T follicular helper cell (primary cell): ENCODE data around the gene GPRIN3.

Source experiments
- DNase-seq: peaks from one replicate; pipeline ENCODE4 v3.0.0-alpha.2; 2020; ENCODE audit warnings: low read depth

GPRIN3 gene

DNA sequence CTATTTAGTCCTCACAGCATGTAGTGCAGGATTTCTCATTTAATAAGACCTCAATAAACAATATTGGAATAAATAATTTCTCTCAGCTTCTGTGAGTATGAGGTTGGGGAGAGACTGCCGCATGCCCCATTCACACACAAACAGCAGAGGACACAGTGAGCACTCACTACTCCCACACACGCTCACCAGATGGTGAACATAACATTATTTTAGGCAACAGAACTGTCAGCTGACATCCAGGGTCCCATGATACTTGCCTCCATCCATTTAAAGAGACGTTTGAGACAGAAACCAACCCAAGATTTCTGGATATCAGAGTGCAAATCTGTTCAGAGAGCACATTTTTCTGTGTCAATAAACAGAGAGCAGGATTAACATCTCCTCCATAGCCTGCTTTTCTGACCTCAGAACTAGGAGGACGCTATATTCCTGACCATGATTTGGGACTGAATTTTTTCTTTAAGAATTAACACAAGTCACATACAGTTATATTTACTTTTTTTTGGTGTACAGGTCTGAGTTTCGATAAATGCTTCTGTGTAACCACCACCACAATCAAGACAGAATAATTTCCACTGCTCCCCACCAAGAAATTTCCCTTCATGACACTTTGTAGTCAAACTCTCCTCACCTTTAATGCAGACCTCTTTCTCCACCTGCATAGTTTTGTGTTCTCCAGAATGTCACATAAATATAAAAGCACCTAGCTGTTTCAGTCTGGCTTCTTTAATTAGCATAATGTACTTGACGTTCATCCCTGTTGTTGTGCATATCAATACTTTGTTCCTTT is 16.7 kb downstream of the GPRIN3 start:
- no peak for DNase-seq

- DNase-seq, result no peak
Observed at GRCh38 chr4:89289312-89289711, 18.3 kb downstream of the GPRIN3 start.

DNA sequence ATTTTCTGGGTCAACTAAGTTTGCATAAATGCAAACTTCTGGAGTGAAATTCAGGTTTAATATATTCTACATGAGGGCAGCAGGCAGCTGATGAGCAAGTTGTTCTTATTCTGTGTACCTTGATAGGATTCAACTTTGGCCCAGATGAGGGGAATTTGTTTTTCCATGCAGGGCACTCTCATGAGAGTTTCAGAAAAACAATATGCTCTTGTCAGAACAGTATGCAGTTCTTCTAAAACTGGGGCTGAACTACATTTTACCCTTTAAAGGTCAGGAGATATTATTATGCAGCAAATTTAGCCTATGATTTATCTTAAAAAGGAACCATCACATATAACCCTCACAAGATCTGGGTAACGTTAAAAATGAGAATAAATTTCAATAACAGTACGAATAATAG is 19.2 kb downstream of the GPRIN3 start:
- DNase-seq, result no peak

- DNase-seq, result no peak
Observed at GRCh38 chr4:89287945-89288344, 19.7 kb downstream of the GPRIN3 start.

DNA sequence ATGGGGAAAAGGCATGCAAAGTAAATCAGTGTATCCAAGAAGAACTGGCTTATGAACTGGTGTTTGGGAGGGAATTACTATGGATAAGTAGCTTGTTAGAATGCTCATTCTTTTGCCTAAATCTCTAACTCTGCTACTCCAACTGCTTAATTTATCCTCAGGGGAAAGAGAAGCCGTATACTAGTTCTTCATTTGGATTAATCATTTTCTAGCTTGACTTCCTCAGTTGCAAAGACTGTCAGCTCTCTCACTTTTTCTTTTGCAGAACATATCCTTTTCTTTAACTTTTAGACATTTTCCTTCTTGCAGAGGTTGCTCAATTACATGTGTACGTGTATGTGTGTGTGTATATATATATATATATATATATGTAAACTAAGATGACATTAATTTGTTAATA is 21.9 kb downstream of the GPRIN3 start:
- DNase-seq, result no peak

DNA sequence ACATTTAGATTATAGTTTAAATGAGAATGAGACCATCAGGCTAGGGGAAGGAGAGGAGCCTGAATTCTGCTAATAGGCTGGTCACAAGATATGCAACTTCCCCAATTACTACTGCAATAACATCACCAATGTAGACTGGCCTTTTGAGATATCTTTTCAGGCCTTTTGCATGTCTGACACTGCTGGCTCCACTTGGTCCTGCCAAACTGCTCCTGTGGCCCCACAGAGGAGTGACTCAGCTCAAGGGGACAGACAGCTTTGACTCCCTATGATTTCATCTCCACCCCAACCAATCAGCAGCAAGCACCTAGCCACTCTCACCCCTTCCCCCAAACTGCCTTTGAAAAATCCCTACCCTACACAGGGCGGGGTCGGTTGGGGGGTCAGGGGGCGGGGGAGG is 22.8 kb downstream of the GPRIN3 start:
- DNase-seq, result no peak

- DNase-seq, result no peak
Observed at GRCh38 chr4:89284020-89284424, 23.6 kb downstream of the GPRIN3 start.

DNA sequence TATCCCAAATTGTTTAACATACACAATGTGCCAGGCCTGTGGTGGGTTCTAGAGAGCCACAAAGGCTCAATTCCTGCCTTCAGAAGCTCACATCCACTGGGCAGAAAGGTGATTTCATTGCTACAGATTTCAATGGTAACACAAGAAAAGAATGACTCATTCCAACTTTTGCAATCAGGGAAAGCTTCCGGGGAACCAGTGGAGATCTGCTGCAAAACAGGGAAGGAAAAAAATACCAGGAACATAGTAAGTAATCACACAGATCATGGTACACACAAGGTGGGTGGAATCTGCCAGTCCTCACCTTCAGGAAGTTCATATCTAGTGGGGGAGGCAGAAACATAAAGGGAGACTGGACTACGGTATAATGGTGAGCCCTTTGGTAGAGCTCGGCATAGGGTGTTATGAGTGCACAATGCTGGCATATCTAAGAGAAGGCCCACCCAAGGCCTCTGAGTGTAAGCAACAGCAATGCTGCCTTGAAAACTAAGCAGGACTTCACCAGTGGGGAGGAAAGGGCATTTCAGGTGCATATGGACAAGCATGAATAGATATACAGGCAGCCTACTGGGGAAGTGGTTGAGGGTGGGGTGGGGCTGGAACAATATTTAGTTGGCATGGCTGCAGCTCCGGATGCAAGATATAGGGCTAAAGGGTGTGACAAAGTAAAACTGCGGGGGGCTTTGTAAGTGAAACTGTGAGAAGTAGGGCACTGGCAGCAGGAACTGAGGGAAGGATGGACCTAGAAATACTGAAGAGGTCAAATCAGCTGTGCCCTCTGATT is 24.2 kb downstream of the GPRIN3 start:
- DNase-seq, result peak; percentile 32

DNA sequence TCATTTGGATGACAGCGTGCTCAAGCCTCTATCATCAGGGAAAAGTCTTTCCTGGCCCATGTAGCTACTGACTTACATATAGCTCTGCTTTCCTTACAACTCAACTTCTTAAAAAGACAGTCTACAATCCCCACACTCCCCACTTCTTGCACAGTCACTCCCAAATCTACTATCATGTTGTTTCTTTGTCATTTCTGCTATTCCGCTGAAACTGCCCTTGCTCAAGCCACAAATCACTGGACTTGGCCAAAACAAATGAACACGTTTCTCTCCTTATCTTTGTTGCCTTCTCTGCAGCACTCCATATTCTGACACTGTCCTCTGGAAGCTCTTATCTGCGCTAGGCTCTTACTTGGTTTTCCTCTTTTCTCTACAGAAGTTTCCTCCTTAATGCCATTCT is 28.2 kb downstream of the GPRIN3 start:
- DNase-seq, result no peak

DNA sequence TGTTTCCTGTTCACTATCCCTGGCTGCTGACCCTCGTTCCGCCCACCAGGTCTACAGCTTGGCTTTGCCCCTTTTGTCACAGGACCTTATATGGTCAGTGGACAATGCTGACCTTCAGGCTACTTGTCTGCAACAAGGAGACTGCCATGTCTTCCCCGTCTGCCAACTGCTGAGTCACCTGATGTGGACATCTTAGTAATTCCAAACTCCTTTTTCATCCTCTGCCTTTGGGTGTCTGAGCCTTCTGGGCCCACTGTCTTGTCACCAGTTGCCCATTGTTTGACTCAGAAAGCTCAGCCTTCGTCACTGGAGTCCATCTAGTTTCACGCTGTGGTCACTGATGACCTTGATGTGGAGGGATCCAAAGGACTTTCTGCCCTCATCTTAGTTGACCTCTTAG is 30.2 kb downstream of the GPRIN3 start:
- no peak for DNase-seq

GRCh38 chr4:89276296-89276695 is 31.3 kb downstream of the GPRIN3 start:
- no peak for DNase-seq

DNA sequence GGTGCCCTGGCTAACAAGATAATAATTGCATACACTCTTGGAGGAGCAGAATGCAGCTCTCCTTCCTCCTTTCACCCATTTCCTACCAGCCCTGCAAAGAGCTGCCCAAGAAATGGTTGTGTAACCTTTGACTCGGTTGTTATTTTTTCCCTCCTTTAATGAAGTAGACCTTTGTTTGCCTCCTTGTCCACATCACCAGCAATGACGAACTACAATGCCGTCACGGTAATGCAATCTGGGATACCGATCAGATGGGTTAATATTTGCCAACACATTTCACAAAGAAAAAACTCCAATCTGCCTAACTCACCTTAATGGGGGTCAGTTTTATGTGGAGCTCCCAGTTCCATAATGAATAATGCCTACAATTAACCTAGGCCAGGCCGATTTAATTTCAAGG is 32.0 kb downstream of the GPRIN3 start:
- no peak for DNase-seq

DNA sequence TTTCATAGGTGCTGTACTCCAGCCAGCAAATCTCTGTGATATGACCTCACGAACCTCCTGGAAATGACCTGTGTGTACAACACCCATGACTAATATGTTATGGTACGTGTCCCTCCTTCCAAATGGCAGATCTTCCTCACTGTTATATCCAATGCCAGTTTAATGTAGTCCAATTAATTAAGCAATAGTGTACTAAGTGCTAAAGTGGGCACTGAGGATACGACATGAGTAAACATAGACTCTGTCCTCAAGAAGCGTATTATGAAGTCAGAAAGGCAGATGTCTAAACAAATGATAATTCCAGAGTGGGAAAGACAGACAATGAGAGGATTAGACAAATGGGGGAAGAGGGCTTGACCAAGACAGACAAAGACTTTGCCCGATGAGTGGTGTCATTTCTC is 33.9 kb downstream of the GPRIN3 start:
- DNase-seq, result no peak

- DNase-seq, result no peak
Observed at GRCh38 chr4:89270792-89271191, 36.8 kb downstream of the GPRIN3 start.

- DNase-seq, result no peak
Observed at GRCh38 chr4:89269121-89269666, 38.4 kb downstream of the GPRIN3 start.

DNA sequence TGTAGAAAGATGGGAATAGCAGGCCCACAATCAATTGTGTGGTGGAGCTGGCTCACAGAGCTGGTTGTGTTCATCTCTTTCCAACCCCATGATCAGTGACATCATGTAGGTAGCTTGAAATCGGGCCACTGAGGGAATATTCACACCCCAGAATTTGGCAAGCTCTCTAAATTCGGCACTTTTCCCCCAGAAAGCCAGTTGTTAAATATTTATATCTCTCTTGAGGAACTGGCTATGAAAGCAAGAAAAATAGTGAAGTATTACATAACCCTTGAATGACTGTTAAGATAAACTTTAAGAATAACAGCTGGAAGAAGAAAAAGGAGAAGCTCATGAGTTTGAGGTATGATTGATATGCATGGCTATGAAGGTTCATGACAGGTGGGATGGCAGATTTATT is 38.9 kb downstream of the GPRIN3 start:
- no peak for DNase-seq

- DNase-seq, result no peak
Observed at GRCh38 chr4:89267846-89268245, 39.8 kb downstream of the GPRIN3 start.

DNA sequence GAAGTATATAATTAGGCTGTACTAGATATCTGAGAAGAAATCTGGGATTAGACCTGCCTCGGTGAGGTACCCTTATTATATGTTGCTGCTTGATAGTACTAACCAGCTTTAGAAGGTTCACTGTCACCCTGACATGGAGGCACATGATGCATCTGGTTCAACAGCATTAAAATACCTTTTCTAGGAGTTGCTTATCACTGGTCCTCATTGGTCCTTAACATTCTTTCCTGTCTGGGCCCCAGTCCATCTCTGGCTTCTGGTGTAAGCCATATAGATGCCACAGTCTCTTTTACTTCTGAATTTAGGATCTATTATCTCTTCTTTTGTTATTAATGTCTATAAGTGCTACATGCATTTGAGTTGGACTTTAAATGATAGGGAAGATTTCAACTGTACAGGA is 40.2 kb downstream of the GPRIN3 start:
- DNase-seq, result no peak

- no peak for DNase-seq
Observed at GRCh38 chr4:89266128-89266527, 41.5 kb downstream of the GPRIN3 start.

DNA sequence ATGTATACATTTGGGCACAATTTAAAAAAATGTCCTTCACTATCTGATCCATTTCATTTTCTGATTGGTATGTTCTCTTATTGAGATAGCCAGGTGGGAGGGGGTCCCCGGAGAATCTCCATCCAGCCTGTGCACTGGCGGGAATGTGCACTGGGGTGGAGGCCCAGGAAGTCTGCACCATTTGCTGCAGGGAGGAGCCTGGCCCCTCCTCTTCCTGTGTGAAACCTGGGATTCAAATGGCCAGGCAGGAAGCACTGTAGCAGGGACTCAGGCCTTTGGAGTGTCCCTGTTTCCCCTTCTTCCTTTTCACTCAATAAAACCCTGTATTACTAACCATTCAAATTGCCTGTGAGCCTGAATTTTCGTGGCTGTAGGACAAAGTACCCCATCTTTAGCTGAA is 44.3 kb downstream of the GPRIN3 start:
- no peak for DNase-seq

GRCh38 chr4:89259301-89260028 is 48.1 kb downstream of the GPRIN3 start:
- no peak for DNase-seq

DNA sequence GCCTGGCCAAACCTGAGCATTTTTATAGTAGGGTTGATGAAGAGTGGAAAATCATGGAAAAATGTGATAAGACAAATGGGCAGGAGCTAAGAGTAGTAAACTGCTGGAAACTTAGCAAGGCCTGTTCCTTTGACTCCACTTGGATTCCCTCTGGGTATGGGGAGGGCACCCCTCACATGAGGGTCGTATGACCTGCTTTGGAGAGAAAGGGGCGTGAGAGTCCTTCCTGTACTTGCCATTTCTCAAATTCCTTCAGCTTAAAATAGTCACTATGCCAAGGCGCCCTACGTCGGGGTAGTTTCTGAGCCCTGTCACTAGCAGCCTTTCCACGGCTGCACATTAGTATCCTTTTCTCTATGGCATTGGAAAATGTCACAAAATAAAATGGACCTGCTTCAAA is 49.1 kb downstream of the GPRIN3 start:
- DNase-seq, result no peak

- DNase-seq, result no peak
Observed at GRCh38 chr4:89257376-89257775, 50.2 kb downstream of the GPRIN3 start.
